ENCODE data around the gene FNTB. TPM values are rescaled to one million over a fixed set of nuclear protein-coding genes. Genes with fewer than 3 reads are reported as not detected.

The FNTB gene
- total and polyA plus RNA-seq, 5 donors from 2014 or later, result 6.3 to 15.5 (median 7.9) TPM

DNA sequence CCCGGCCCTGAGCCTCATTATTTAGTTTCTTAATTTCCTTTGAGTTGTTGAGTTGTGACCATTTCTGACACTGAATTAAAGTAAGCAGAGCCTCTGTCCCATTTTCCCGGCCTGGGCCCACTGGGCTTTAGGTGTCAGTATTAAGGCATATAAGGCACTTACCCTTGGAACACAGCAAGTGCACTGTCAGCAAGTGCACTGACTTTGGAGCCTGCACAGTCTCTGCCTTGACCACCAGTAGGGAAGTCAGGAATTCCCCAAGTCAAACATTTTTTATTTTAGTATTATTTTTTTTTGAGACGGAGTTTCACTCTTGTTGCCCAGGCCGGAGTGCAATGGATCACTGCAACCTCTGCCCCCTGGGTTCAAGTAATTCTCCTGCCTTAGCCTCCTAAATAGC, 59.0 kb downstream of the FNTB start:
- H3K27me3 ChIP-seq (ENCODE audit: control insufficient read depth, insufficient read depth, low read length), result no peaks in the 10 kb centered on the region
- peaks cover 20% of the 10 kb centered on the region for H3K36me3 ChIP-seq (ENCODE audit: control insufficient read depth, insufficient read depth, low read length)
- Mint-ChIP-seq H3K27ac (peak overlapping the region in 1 of 3 donors; percentile 77), H3K4me1 (peaks cover 4 to 24% (median 18%) of the 10 kb centered on the region in 4 donors), H3K36me3 (peaks cover 45% of the 10 kb centered on the region), H3K4me3 (no peak overlapping the region), H3K27me3 (no peaks in the 10 kb centered on the region), H3K9me3 (no peaks in the 10 kb centered on the region)
- peaks cover 6% of the 10 kb centered on the region for H3K4me1 ChIP-seq (ENCODE audit: control insufficient read depth, insufficient read depth, low read length, poor library complexity, severe bottlenecking)
- ATAC-seq (ENCODE audit: low read depth in 2 of 2) (no peak), DNase-seq (no peak)
- H3K27ac ChIP-seq (ENCODE audit: insufficient read depth, low read length, poor library complexity, severe bottlenecking), result no peak overlapping the region
- no peak overlapping the region for H3K4me3 ChIP-seq (ENCODE audit: low read depth, low read length)
- H3K9me3 ChIP-seq (ENCODE audit: control insufficient read depth in 2 of 2, low read length in 2 of 2), result no peaks in the 10 kb centered on the region

DNA sequence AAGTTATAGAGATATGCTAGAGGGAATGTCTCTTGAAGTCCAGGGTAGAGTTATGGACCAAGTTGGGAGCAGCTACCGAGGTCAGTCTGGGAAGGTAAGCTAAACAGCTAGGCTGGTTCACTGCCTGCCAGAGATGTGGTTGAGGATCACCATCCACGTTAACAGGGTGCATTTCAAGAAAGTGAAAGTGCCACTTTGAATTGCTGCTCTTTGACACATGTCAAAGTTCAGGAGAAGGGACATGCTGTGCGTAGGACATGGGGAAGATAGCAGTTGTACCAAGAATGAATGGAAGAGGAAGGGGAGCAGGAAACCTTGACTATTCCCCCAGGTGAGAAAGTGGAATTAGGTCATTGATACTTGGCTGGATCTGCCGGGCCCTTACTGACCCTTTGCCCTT, 66.1 kb downstream of the FNTB start:
- peaks cover 5% of the 10 kb centered on the region for H3K4me1 ChIP-seq (ENCODE audit: control insufficient read depth, insufficient read depth, low read length, poor library complexity, severe bottlenecking)
- ATAC-seq (ENCODE audit: low read depth in 2 of 2), result no peak
- Mint-ChIP-seq H3K4me3 (no peak overlapping the region), H3K27me3 (no peaks in the 10 kb centered on the region), H3K4me1 (peaks cover 6 to 20% (median 9%) of the 10 kb centered on the region in 4 donors), H3K27ac (peak overlapping the region in 2 of 3 donors; percentile 85 to 89), H3K9me3 (no peaks in the 10 kb centered on the region), H3K36me3 (peaks cover 27% of the 10 kb centered on the region)
- no peak overlapping the region for H3K27ac ChIP-seq (ENCODE audit: insufficient read depth, low read length, poor library complexity, severe bottlenecking)
- no peaks in the 10 kb centered on the region for H3K27me3 ChIP-seq (ENCODE audit: control insufficient read depth, insufficient read depth, low read length)
- no peak for DNase-seq
- H3K36me3 ChIP-seq (ENCODE audit: control insufficient read depth, insufficient read depth, low read length), result peaks cover 29% of the 10 kb centered on the region
- H3K4me3 ChIP-seq (ENCODE audit: low read depth, low read length), result no peak overlapping the region
- no peaks in the 10 kb centered on the region for H3K9me3 ChIP-seq (ENCODE audit: control insufficient read depth in 2 of 2, low read length in 2 of 2)

DNA sequence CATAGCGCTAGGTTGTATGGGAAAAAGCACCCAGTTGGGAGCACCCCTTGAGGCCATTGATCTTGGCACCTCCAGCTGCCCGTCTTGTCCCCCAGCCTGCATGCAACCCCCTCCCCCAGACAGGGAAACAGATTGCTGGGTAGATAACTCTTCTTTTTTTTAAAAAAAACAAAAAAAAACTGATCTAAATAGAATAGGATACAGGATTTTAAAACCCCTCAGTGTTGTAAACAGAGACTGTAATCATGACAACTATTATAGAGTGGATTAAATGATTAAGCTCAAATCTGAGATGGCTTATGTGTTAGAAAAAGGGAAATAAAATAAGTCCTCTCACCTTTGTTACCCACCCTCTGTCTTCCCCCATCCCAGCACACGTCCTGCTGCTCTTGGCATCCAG, 66.8 kb downstream of the FNTB start:
- H3K9me3 Mint-ChIP-seq, result no peaks in the 10 kb centered on the region
- H3K27me3 ChIP-seq (ENCODE audit: control insufficient read depth, insufficient read depth, low read length), result no peaks in the 10 kb centered on the region
- H3K27ac Mint-ChIP-seq, result no peak overlapping the region
- H3K4me1 Mint-ChIP-seq, result peaks cover 5 to 22% (median 11%) of the 10 kb centered on the region in 4 donors
- no peaks in the 10 kb centered on the region for H3K9me3 ChIP-seq (ENCODE audit: control insufficient read depth in 2 of 2, low read length in 2 of 2)
- H3K27me3 Mint-ChIP-seq, result no peaks in the 10 kb centered on the region
- H3K36me3 ChIP-seq (ENCODE audit: control insufficient read depth, insufficient read depth, low read length), result peaks cover 30% of the 10 kb centered on the region
- no peak for DNase-seq
- H3K36me3 Mint-ChIP-seq, result peaks cover 32% of the 10 kb centered on the region
- ATAC-seq (ENCODE audit: low read depth in 2 of 2), result no peak
- H3K4me3 ChIP-seq (ENCODE audit: low read depth, low read length), result no peak overlapping the region
- no peak overlapping the region for H3K27ac ChIP-seq (ENCODE audit: insufficient read depth, low read length, poor library complexity, severe bottlenecking)
- no peaks in the 10 kb centered on the region for H3K4me1 ChIP-seq (ENCODE audit: control insufficient read depth, insufficient read depth, low read length, poor library complexity, severe bottlenecking)
- no peak overlapping the region for H3K4me3 Mint-ChIP-seq

DNA sequence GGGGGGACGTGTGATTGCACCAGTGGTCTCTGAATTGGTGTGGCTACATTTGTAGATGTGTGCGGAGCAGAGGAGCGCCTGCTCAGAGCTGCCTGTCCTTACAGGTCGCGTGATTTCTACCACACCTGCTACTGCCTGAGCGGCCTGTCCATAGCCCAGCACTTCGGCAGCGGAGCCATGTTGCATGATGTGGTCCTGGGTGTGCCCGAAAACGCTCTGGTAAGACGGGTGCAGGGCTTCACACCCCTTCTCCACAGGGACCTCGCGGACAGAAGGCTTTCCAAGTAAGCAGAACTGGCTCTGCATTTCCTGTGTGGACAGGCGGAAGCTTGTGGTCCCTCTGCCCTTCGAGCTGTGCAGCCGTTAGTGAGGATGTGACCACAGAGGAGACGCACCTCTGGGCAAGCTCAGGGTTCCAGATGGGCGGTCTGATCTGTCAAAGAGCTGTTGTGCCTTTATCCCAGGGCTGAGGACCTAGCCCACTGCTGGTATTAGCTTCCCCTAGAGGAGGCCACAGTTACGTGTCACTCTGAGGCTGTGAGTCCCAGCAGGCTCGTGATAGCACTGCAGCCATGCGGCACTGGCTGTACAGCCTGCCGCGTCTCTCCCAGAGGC, 67.9 kb downstream of the FNTB start:
- H3K9me3 ChIP-seq (ENCODE audit: control insufficient read depth in 2 of 2, low read length in 2 of 2), result no peaks in the 10 kb centered on the region
- H3K9me3 Mint-ChIP-seq, result no peaks in the 10 kb centered on the region
- no peaks in the 10 kb centered on the region for H3K27me3 ChIP-seq (ENCODE audit: control insufficient read depth, insufficient read depth, low read length)
- no peak overlapping the region for H3K4me3 ChIP-seq (ENCODE audit: low read depth, low read length)
- peaks cover 33% of the 10 kb centered on the region for H3K36me3 ChIP-seq (ENCODE audit: control insufficient read depth, insufficient read depth, low read length)
- H3K27ac ChIP-seq (ENCODE audit: insufficient read depth, low read length, poor library complexity, severe bottlenecking), result no peak overlapping the region
- H3K4me1 ChIP-seq (ENCODE audit: control insufficient read depth, insufficient read depth, low read length, poor library complexity, severe bottlenecking), result no peaks in the 10 kb centered on the region
- H3K27ac Mint-ChIP-seq, result peak overlapping the region in 2 of 3 donors; percentile 52 to 86
- no peaks in the 10 kb centered on the region for H3K27me3 Mint-ChIP-seq
- DNase-seq (no peak), ATAC-seq (ENCODE audit: low read depth in 2 of 2) (peak in 1 of 2 donors; percentile 24)
- peaks cover 5 to 27% (median 10%) of the 10 kb centered on the region in 4 donors for H3K4me1 Mint-ChIP-seq
- H3K4me3 Mint-ChIP-seq, result no peak overlapping the region
- H3K36me3 Mint-ChIP-seq, result peaks cover 33% of the 10 kb centered on the region

DNA sequence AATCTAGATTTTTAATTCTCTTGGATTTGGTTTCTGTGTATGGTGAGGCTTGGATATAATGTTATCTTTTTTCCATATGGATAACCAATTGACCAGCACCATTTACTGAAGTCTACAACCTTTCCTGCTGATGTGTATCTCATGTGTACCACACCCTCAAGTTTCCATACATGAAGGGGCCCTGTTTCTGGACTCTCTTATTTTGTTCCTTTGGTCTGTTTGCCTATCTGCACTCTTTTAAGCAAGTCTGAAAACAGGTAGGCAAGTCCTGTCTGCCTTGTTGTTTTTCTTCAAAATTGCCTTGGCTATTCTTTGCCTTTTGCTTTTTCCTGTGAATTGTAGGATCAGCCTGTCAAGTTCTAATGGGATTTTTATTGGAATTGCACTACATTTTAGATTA, 71.0 kb downstream of the FNTB start:
- H3K27ac Mint-ChIP-seq, result peak overlapping the region; percentile 31 to 86 (median 79)
- H3K4me1 Mint-ChIP-seq, result peaks cover 5 to 22% (median 8%) of the 10 kb centered on the region in 4 donors
- H3K4me3 Mint-ChIP-seq, result no peak overlapping the region
- Histone ChIP-seq H3K9me3 (ENCODE audit: control insufficient read depth in 2 of 2, low read length in 2 of 2) (no peaks in the 10 kb centered on the region), H3K27ac (ENCODE audit: insufficient read depth, low read length, poor library complexity, severe bottlenecking) (no peak overlapping the region), H3K36me3 (ENCODE audit: control insufficient read depth, insufficient read depth, low read length) (peaks cover 53% of the 10 kb centered on the region), H3K27me3 (ENCODE audit: control insufficient read depth, insufficient read depth, low read length) (no peaks in the 10 kb centered on the region), H3K4me3 (ENCODE audit: low read depth, low read length) (no peak overlapping the region), H3K4me1 (ENCODE audit: control insufficient read depth, insufficient read depth, low read length, poor library complexity, severe bottlenecking) (no peaks in the 10 kb centered on the region)
- no peaks in the 10 kb centered on the region for H3K9me3 Mint-ChIP-seq
- no peak for ATAC-seq (ENCODE audit: low read depth in 2 of 2)
- H3K36me3 Mint-ChIP-seq, result peaks cover 50% of the 10 kb centered on the region
- DNase-seq, result no peak
- H3K27me3 Mint-ChIP-seq, result no peaks in the 10 kb centered on the region

DNA sequence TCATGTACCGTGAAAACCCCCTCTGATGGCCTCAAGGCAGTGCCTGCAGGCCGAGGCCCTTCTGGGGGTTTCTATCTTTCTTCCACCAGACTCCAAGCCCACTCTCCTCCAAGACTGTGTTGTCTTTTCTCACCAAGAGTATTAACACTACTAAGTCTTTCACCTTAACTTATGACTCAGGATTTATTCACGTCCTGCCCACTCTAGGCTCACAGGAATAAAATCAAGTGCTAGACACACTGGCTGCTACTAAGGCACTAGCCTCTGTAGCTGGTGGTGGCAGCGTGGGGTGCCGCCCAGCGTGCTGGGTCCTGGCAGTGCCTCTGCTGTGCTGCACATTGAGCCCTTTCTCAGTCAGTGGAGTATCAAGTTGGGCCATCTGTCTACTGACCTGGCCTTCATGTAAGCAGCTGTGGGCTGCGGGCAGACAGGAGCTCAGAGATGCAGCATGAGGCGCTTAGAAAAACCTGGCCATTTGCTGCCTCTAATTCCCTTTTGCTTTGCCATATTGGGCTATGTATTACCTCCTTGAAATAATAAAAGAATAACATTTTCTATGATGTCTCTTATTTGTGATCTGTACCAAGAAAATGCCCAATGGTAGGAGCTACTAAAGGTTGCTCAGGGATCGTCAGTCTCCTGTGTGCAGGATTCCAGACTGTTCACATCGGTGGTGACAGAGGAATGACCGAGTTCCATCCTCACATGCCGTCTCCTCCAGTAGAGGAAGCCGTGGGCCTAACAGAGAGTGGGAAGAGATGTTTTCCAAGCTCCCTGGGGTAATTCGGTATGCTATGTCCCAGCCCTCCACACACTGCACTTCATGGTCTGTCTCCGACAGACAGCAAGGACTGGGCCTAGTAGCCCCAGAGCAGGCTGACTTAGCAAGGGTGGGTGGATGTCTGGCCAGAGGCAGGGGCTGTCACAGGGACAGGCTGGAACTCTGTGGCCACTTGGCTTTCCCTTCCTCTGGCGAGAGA, 75.7 kb downstream of the FNTB start:
- peaks cover 0 to 2% (median 0%) of the 10 kb centered on the region in 7 donors for H3K9me3 Mint-ChIP-seq
- no peaks in the 10 kb centered on the region for H3K9me3 ChIP-seq (ENCODE audit: control insufficient read depth in 2 of 2, low read length in 2 of 2)
- no peak overlapping the region for H3K4me3 Mint-ChIP-seq
- H3K36me3 ChIP-seq (ENCODE audit: control insufficient read depth, insufficient read depth, low read length), result peaks cover 55% of the 10 kb centered on the region
- ATAC-seq (ENCODE audit: low read depth in 2 of 2) (no peak), DNase-seq (no peak)
- H3K27me3 ChIP-seq (ENCODE audit: control insufficient read depth, insufficient read depth, low read length), result no peaks in the 10 kb centered on the region
- peaks cover 2 to 20% (median 8%) of the 10 kb centered on the region in 4 donors for H3K4me1 Mint-ChIP-seq
- H3K27ac ChIP-seq (ENCODE audit: insufficient read depth, low read length, poor library complexity, severe bottlenecking), result no peak overlapping the region
- H3K27ac Mint-ChIP-seq, result peak overlapping the region in 1 of 3 donors; percentile 47
- peaks cover 64% of the 10 kb centered on the region for H3K36me3 Mint-ChIP-seq
- H3K4me3 ChIP-seq (ENCODE audit: low read depth, low read length), result no peak overlapping the region
- H3K27me3 Mint-ChIP-seq, result no peaks in the 10 kb centered on the region
- no peaks in the 10 kb centered on the region for H3K4me1 ChIP-seq (ENCODE audit: control insufficient read depth, insufficient read depth, low read length, poor library complexity, severe bottlenecking)

DNA sequence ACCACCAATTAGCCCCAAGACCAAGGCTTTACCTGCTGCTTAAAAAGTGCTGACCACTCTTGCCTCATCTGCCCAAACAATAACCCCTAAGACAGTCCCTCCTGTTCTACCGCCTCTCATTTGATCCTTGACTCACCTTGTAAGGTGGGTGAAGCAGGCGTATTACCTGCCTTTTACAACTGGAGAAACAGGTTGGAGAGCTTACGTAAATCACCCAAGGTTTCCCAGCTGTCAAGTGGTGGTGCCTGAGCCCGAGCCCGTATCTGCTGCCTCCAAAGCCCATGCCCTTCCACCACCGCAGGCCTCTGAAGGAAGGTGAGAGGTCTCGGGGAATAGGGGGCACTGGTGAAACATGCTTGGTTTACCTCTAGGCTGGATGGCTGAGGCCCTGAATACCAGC, 79.0 kb downstream of the FNTB start:
- Histone ChIP-seq H3K9me3 (ENCODE audit: control insufficient read depth in 2 of 2, low read length in 2 of 2) (no peaks in the 10 kb centered on the region), H3K4me1 (ENCODE audit: control insufficient read depth, insufficient read depth, low read length, poor library complexity, severe bottlenecking) (no peaks in the 10 kb centered on the region), H3K27ac (ENCODE audit: insufficient read depth, low read length, poor library complexity, severe bottlenecking) (no peak overlapping the region), H3K27me3 (ENCODE audit: control insufficient read depth, insufficient read depth, low read length) (no peaks in the 10 kb centered on the region), H3K4me3 (ENCODE audit: low read depth, low read length) (no peak overlapping the region), H3K36me3 (ENCODE audit: control insufficient read depth, insufficient read depth, low read length) (peaks cover 70% of the 10 kb centered on the region)
- no peak overlapping the region for H3K4me3 Mint-ChIP-seq
- no peak for DNase-seq
- H3K36me3 Mint-ChIP-seq, result peaks cover 57% of the 10 kb centered on the region
- no peak for ATAC-seq (ENCODE audit: low read depth in 2 of 2)
- no peaks in the 10 kb centered on the region for H3K27me3 Mint-ChIP-seq
- peaks cover 0 to 2% (median 0%) of the 10 kb centered on the region in 7 donors for H3K9me3 Mint-ChIP-seq
- H3K27ac Mint-ChIP-seq, result no peak overlapping the region
- H3K4me1 Mint-ChIP-seq, result peaks cover 0 to 6% (median 1%) of the 10 kb centered on the region in 4 donors

Measured in CD4-positive, CD25-positive, alpha-beta regulatory T cell (primary cell).